LNCaP clone FGC (cell line): ENCODE results near the gene GLIS1.

ENCODE experiments used
- DNase-seq: peaks from one replicate; pipeline ENCODE4 v3.0.0-alpha.2; 2011; ENCODE audit warnings: low read depth
- H3K4me3 ChIP-seq: 2 replicates; pipeline ENCODE4 v1.5.1; 2011; ENCODE audit warnings: mild to moderate bottlenecking, low read depth, low read length, control low read depth
- TF ChIP-seq, protein P1 (sequence below): IDR thresholded peaks from 2 replicates; pipeline ENCODE4 v1.5.1; 2012; ENCODE audit warnings: mild to moderate bottlenecking; ENCODE audit not compliant: control insufficient read depth, insufficient read depth; ENCODE audit errors: extremely low read depth

GLIS1 gene

GRCh38 chr1:53544728-53545515 is 194.0 kb downstream of the GLIS1 start:
- TF ChIP-seq, protein P1, sequence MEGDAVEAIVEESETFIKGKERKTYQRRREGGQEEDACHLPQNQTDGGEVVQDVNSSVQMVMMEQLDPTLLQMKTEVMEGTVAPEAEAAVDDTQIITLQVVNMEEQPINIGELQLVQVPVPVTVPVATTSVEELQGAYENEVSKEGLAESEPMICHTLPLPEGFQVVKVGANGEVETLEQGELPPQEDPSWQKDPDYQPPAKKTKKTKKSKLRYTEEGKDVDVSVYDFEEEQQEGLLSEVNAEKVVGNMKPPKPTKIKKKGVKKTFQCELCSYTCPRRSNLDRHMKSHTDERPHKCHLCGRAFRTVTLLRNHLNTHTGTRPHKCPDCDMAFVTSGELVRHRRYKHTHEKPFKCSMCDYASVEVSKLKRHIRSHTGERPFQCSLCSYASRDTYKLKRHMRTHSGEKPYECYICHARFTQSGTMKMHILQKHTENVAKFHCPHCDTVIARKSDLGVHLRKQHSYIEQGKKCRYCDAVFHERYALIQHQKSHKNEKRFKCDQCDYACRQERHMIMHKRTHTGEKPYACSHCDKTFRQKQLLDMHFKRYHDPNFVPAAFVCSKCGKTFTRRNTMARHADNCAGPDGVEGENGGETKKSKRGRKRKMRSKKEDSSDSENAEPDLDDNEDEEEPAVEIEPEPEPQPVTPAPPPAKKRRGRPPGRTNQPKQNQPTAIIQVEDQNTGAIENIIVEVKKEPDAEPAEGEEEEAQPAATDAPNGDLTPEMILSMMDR, result no peak
- DNase-seq, result no peak
- H3K4me3 ChIP-seq, result no peak overlapping the region

GRCh38 chr1:53543778-53544695 is 194.9 kb downstream of the GLIS1 start:
- no peak for DNase-seq
- H3K4me3 ChIP-seq, result no peak overlapping the region
- TF ChIP-seq, protein P1, result no peak

DNA sequence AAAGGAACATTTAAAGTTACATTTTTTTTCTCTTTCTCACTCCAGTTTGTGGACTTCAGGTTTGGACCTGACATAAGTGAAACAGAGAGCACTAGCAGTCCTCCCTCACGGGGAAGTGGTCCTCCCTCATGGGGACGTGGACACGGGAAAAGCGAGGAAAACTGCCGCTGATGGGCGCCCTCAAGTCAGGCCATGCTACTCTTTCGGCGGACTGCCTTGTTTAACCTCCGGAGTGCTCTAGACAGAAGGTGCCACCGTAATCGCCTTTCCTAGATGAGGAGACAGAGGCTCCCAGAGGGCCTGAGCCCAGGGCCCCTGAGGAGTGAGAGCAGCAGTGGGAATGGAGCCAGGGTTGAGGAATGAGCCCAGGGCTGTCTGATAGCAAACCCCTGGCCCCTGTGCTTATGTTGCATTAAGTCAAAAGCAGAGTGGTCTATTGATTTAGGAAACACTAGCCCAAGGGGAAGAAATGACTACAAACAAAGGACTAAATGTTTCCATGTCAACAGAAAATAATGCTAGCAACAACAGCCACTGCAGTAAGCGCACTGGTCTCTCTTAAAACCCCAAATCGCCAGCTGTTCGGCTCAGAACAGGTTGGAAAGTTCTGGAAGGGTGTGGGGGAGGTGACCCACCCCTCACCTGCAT is 195.7 kb downstream of the GLIS1 start:
- DNase-seq, result no peak
- H3K4me3 ChIP-seq, result no peak overlapping the region
- TF ChIP-seq, protein P1, result no peak

DNA sequence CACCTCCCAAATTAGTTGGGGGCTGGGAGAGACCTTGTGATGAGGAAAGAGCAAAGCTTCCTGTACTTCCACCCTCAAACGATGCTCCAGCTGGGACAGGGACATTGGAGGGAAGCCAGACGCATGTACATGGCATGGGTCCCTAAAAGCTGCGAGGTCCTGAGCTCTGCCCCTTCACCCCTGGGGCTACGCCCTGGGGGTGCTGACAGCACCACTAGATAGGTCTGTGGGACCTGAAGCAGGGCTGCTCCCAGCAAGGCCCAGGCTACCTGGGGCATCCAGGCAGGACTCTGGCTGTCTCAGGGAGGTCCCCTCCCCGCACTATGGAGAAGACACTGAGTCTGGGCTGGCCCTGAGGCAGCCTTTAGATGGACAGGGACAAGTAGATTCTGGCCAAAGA is 196.4 kb downstream of the GLIS1 start:
- H3K4me3 ChIP-seq, result no peak overlapping the region
- no peak for DNase-seq
- TF ChIP-seq, protein P1, result no peak

DNA sequence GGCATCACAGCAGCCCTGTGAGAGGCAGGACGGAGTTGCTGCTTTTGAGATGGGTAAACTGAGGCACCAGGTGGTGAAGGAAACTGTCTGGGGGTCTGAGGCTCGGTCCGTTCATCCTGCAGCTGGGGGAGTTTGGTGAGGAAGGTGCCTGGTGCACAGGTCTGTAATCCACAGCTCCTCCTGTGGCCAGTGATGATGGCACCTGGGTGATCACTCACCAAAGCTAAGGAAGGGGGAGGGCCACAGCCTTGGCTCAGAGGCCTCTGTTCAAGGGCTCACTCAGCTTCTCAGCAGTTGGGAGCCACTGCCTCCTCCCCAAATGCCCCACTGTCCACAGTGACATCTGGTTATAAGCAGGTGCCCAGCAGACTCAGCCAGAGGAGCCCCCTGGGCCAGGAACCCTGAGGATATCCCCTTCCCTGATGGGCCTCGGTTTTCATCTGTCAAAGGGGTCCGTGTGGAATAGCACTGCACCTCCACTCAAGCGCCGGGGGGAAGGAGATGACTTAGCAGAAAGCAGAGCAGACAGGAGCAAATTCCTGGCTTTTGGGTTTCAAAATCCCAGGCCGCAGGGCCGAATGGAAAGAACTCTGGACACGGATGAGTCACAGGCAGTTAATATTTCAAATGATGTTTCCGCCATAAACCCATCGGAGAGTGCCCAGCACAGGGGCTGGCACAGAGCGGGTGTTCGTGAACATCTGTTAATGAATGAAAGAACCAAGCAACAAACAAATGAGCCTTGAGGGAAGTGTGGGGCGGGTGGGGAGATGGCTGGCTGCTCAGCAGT is 197.0 kb downstream of the GLIS1 start:
- no peak overlapping the region for H3K4me3 ChIP-seq
- TF ChIP-seq, protein P1, result no peak
- DNase-seq, result no peak

DNA sequence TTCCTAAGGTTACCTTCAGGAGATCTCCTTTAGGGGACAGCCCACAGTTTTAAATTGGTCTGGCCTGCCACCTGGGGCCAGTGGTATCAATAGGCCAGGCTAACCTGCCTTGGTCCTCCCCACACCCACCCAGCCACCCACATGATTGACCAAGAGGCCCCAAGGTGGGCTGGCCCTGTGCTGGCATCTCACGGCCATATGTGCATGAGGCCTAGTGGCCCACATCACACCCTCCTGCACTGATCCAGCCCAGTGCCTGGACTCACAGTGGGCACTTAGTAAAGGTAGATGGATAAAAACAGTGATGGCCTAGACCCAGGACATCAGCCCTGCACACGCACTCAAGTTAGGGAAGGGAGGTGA is 197.7 kb downstream of the GLIS1 start:
- TF ChIP-seq, protein P1, result no peak
- DNase-seq, result no peak
- H3K4me3 ChIP-seq, result no peak overlapping the region
